Mesodermal cell (in vitro differentiated cells): ENCODE data around the gene ERN1.

Source experiments
- H3K27ac ChIP-seq: 2 replicates; pipeline ENCODE4 v1.7.0; 2013; ENCODE audit warnings: mild to moderate bottlenecking, low read depth, low read length, moderate library complexity; ENCODE audit not compliant: severe bottlenecking
- H3K36me3 ChIP-seq: 2 replicates; pipeline ENCODE4 v1.7.1; 2013; ENCODE audit warnings: mild to moderate bottlenecking, low read length, moderate library complexity; ENCODE audit not compliant: control insufficient read depth, insufficient read depth
- H3K4me1 ChIP-seq: one replicate; pipeline ENCODE4 v1.7.1; 2013; ENCODE audit warnings: mild to moderate bottlenecking, low read length; ENCODE audit not compliant: insufficient read depth, control insufficient read depth, poor library complexity, severe bottlenecking
- H3K4me3 ChIP-seq: 2 replicates; pipeline ENCODE4 v1.7.0; 2013; ENCODE audit warnings: low read length, control low read depth, mild to moderate bottlenecking; ENCODE audit not compliant: insufficient read depth, poor library complexity, severe bottlenecking; ENCODE audit errors: extremely low read depth
- H3K9me3 ChIP-seq: 2 replicates; pipeline ENCODE4 v1.7.1; 2013; ENCODE audit warnings: mild to moderate bottlenecking, low read length, moderate library complexity; ENCODE audit not compliant: control insufficient read depth
- whole genome bisulfite sequencing, 2 experiments: methylation state at CpG; one replicate each; pipeline ENCODE4 v1.1.5; 2013; ENCODE audit warnings: missing lambda C conversion rate in 2 of 2; ENCODE audit not compliant: insufficient coverage in 2 of 2; 5-methylcytosine and 5-hydroxymethylcytosine counted together

ERN1 gene

DNA sequence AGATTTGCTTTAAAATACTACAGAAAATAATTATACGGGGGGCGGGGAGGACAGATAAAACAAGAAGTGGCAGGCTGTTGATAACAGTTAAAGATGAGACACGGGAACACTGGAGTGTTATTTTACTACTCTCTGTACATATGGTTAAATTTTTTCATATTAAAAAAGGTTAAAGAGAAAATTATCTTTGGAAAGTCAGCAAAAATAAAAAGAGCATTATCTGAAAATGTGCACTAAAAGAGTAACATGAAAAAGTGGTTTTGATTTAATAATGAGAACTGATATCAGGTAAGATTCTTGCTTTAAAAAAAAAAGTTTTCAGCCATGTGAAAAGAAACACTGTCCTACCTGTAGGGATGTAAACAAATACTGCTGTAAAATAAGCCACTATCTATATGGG, 46.9 kb downstream of the ERN1 start:
- no peak overlapping the region for H3K4me3 ChIP-seq
- H3K9me3 ChIP-seq: no peaks in the 10 kb centered on the region
- peaks cover 18% of the 10 kb centered on the region for H3K4me1 ChIP-seq
- no peak overlapping the region for H3K27ac ChIP-seq
- no CpG with 5 or more reads among the region's 3 CpGs for WGBS, 2 experiments
- H3K36me3 ChIP-seq: no peaks in the 10 kb centered on the region

DNA sequence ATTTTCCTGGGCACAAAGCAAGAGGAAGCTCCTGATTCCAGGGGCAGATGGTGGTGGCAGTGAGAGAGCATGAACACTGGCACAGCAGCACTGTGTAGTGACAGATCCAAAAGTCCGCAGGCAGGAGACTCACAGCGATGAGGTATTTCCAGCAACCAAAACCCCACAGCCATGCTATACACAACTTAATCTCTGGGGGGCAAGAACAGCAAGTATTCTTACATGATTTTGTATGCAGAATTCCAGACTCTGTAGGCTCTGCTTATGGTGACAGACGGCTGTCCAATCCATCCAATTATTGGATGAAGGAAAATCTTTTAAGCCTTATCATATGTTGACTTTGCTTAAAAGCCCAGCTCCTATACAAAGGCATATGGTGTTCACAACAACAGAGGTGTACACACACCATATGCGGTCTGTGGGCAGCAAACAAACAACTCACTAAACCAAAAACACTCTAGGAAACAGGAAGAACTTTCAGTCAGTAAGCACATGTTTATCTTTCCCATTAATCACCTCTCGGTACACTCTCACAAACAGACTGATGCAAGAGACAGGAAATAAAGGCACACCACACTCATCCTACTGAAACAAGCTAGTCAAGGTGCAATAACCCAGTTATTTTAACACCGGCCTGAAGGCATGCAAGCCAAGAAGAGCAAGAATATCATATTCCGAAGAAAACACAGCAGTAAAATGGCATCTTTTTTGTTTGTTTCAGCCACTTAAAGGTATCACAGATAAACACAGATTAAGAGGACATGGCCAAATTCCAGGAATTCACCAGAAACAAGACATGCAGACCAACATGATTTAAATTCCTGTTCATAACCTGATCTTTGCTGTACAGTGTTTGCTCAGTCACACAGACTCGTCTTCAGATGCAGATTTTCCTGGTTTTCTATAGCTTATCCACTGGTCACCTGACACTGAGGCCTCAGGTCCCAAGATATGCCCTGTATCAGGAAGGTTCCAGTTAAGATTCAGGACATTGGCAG, 47.8 kb downstream of the ERN1 start:
- 87 to 89% methylated on average over 6 of the region's 8 CpGs for WGBS, 2 experiments
- H3K27ac ChIP-seq: peak overlapping the region; percentile 91
- no peaks in the 10 kb centered on the region for H3K9me3 ChIP-seq
- H3K4me1 ChIP-seq: peaks cover 18% of the 10 kb centered on the region
- H3K36me3 ChIP-seq: peaks cover 1% of the 10 kb centered on the region
- no peak overlapping the region for H3K4me3 ChIP-seq

DNA sequence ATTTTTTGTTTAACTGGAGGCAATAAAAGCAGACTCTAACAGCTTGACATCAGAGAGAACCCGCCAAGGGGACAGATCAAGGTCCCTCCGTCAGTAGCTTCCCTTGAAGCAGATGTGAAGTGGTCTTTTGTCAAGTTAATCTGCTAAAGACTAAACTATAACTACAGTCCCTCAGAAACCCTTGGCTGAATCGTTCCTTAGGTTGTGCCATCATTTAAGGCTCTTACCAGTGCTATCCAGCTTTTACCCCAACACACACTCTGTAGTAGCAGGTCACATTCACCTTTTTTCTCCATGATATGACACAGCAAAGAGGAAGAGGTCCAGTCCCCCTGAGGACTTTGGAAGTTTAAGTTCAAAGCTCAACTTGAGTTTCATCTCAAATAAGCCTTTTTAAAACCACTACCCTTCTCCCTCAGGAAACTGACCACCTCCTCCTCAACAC, 49.7 kb downstream of the ERN1 start:
- WGBS, 2 experiments: 92 to 100% methylated on average over 1 of the region's 3 CpGs
- H3K4me1 ChIP-seq: peaks cover 18% of the 10 kb centered on the region
- H3K4me3 ChIP-seq: no peak overlapping the region
- H3K36me3 ChIP-seq: peaks cover 3% of the 10 kb centered on the region
- no peak overlapping the region for H3K27ac ChIP-seq
- no peaks in the 10 kb centered on the region for H3K9me3 ChIP-seq

DNA sequence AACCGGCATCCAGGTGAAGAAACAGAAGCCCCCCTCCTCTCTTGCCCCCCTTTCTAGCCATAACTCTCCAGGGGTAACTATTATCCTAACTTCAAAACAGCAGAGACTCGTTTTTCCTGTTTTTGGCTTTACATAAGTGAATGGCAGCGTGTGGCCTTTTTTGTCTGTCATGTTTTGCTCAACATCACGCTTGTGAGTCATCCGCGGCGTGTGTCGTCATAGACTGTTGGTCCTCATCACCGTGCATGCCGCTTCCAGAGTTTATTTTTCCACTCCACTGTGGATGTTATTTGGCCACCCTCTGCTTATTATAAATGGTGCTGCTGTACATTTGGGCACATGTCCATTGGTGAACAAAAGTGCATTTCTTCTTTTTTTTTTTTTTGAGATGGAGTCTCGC, 52.6 kb downstream of the ERN1 start:
- H3K9me3 ChIP-seq: no peaks in the 10 kb centered on the region
- no peak overlapping the region for H3K4me3 ChIP-seq
- H3K36me3 ChIP-seq: peaks cover 8% of the 10 kb centered on the region
- whole genome bisulfite sequencing, 2 experiments: 96 to 97% methylated on average over 10 to 11 of the region's 11 CpGs
- H3K27ac ChIP-seq: no peak overlapping the region
- H3K4me1 ChIP-seq: peaks cover 10% of the 10 kb centered on the region

DNA sequence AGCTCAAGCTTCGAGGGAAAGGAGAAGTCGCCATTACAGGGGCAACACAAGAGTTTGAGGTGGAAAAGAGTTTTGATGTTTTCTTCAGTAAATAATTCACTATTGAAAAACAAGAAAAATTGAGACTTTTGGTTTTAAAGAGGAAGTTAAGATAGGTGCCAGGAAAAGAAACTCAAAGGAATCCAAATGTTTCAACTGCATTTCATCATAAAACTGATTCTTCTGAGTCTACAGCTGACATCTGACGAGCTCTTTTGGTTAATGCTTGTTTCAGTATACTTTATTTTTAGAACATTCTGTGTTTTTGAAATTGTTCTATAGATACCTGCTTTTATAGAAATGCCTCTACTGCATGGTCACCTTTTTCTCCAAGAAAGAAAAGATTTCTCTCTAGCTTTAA, 54.0 kb downstream of the ERN1 start:
- Histone ChIP-seq H3K36me3 (peaks cover 12% of the 10 kb centered on the region), H3K9me3 (no peaks in the 10 kb centered on the region), H3K27ac (no peak overlapping the region), H3K4me1 (no peaks in the 10 kb centered on the region), H3K4me3 (no peak overlapping the region)
- 100% methylated on average over 1 of the region's 3 CpGs; no CpG with 5 or more reads in 1 of the 2 experiments for WGBS, 2 experiments

DNA sequence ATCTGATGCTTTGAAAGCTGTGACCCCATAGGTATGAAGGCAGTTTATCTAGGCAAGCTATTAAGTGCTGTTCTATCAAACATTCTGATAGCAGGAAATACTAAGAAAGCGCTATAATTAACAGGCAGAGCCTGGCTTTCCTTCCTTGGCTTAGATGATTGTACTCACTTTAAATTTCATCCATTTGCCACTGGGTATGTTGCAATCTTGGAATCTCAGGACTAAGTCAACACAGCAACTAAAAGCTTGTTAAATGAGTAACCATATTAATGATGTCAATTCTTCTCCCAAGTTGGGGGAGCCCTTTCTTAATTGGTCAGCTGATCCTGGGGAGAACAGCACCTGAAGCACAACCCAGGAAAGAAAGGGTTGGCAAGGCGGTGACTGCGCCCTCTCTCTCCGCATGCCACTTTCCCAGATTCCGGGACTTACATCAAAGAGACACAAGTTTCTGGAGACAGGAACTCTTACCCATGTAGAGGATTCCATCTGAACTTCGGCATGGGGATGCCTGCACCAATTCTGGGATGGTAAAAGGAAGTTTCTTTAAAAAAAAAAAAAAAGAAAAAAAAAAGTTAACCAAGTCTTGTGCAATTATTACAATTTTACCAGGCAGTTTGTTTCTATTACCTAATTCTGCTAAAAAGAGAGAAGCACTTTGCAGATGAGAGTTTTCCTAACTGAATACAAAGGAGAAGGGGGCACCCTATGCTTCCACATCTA, 55.1 kb downstream of the ERN1 start:
- peaks cover 22% of the 10 kb centered on the region for H3K36me3 ChIP-seq
- no peaks in the 10 kb centered on the region for H3K4me1 ChIP-seq
- WGBS, 2 experiments: 100% methylated on average over 2 of the region's 6 CpGs; no CpG with 5 or more reads in 1 of the 2 experiments
- no peak overlapping the region for H3K4me3 ChIP-seq
- peaks cover 7% of the 10 kb centered on the region for H3K9me3 ChIP-seq
- no peak overlapping the region for H3K27ac ChIP-seq

DNA sequence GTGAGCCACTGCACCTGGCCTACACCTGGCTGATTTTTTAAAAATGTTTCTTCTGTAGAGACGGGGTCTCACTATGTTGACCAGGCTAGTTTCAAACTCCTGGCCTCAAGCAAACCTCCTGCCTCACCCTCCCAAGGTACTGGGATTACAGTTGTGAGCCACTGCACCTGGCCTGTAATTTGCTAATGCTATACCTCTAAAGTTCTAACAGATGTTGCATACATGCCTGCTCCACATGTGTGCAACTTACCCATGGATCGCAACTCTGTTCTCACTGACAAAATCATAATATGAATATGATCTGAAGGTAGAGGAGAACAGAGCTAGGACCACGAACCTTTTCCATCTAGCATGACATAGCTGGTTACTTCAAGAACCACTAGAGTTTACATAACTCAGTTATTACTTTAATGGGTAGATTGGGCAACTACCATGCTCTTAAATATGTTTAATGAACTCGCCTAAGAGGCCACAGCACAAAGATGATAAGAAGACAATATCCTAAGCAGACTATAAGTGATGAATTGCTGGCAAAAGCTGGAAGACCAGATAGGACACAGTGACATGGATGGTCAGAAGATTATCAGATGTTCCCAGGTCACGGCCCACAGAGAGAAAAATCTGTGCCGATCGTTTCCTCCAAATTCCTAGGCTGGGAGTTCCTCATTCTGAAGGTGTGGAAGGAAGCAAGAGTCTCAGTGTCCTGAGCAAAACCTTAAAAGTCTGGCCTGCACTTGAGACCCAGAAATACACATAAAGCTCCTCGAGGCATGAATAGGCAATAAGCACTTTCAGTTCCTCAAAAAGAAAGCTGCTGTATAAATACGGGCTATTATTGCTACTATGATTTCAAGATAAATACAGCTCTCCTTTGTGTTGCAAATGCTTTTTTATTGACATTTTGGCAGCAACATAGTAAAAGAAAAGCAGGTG, 55.9 kb downstream of the ERN1 start:
- no peak overlapping the region for H3K4me3 ChIP-seq
- H3K9me3 ChIP-seq: peaks cover 15% of the 10 kb centered on the region
- no peaks in the 10 kb centered on the region for H3K4me1 ChIP-seq
- H3K27ac ChIP-seq: no peak overlapping the region
- WGBS, 2 experiments: 91 to 95% methylated on average over 4 to 6 of the region's 9 CpGs
- peaks cover 29% of the 10 kb centered on the region for H3K36me3 ChIP-seq

DNA sequence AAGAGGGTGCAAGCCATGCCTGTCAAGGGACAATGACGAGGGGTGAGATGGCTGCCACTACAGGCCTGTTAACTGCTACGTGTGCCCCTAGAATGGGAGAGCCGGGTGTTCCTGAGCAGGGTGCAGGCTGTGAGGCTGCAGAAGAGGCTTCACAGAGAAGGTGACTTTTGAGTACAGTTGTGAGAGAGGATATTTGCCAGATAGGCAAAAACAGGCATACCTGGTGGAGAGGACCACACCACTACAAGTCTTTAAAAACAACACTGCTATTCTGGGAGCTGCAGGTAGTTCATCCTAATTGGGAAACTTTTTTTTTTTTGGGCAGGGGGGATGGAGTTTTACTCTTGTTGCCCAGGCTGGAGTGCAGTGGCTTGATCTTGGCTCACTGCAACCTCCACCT, 58.8 kb downstream of the ERN1 start:
- no peaks in the 10 kb centered on the region for H3K4me1 ChIP-seq
- H3K4me3 ChIP-seq: no peak overlapping the region
- 77 to 91% methylated on average over 3 of the region's 3 CpGs for WGBS, 2 experiments
- H3K27ac ChIP-seq: no peak overlapping the region
- H3K36me3 ChIP-seq: peaks cover 28% of the 10 kb centered on the region
- peaks cover 16% of the 10 kb centered on the region for H3K9me3 ChIP-seq

DNA sequence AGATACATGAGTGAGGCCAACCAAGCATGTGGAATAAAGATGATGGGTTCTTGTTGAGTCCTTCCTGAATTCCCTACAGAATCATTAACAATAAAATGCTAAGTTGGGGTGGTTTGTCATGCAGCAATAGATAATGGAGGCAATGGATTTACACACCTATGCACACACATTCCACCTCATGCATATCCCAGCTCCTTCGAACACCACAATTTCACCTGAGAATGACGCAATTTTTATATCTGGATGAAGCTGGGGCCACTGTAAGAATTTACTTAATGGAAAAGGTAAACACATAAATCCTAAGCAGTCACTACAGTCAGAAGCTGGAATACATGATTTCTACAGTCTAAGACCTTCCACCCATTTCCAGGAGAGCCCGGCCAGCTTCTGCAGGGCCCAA, 59.7 kb downstream of the ERN1 start:
- H3K9me3 ChIP-seq: peaks cover 16% of the 10 kb centered on the region
- H3K4me3 ChIP-seq: no peak overlapping the region
- no peaks in the 10 kb centered on the region for H3K4me1 ChIP-seq
- peaks cover 28% of the 10 kb centered on the region for H3K36me3 ChIP-seq
- WGBS, 2 experiments: 93 to 100% methylated on average over 1 of the region's 3 CpGs
- no peak overlapping the region for H3K27ac ChIP-seq

DNA sequence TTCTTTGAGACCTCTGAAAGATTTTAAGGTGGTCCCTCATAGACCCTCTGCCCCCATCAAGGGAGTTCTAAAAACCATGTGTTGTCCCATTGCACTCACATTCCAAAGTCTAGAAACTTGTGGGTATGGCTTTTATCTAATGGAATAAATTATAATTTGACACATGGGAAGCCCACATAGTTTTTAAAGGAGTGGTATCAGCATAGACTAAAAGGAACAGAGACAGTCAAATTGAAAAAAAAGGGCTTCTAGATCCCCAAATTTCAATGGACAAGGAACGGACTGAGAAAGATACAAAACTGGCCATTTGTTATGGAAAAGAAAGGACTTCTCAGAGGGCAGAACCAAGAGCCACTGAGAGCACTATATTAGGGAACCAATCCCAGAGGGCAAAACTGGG, 60.8 kb downstream of the ERN1 start:
- Histone ChIP-seq H3K4me1 (no peaks in the 10 kb centered on the region), H3K9me3 (peaks cover 16% of the 10 kb centered on the region), H3K27ac (no peak overlapping the region), H3K4me3 (no peak overlapping the region), H3K36me3 (peaks cover 28% of the 10 kb centered on the region)
- 100% methylated on average over 1 of the region's 1 CpG for WGBS, 2 experiments
